K562 (cell line): ENCODE data around the gene SLC12A3.

Experiments used
- FOXO4 ChIP-seq: fragments of 450-650 bp; formaldehyde crosslinking; IDR thresholded peaks from 2 replicates; pipeline ENCODE4 v1.4.0; 2020; ENCODE audit warnings: mild to moderate bottlenecking, moderate library complexity
- MNT ChIP-seq, 2 experiments: fragments of 450-650 bp; conservative IDR thresholded peaks; 2 replicates each; pipeline ENCODE4 v1.6.1; 2017; ENCODE audit warnings: mild to moderate bottlenecking in 2 of 2, moderate library complexity in 2 of 2
- NCOA2 ChIP-seq, 2 experiments: fragments of 450-650 bp; IDR thresholded peaks; 2 replicates each; pipeline ENCODE4 v1.6.1; 2018; ENCODE audit warnings: mild to moderate bottlenecking in 2 of 2, moderate library complexity in 1 of 2; ENCODE audit not compliant: partially characterized antibody in 2 of 2
- TAF1 ChIP-seq: IDR thresholded peaks from 2 replicates; pipeline ENCODE4 v1.6.1; 2011; ENCODE audit warnings: mild to moderate bottlenecking, low read length, moderate library complexity; ENCODE audit not compliant: insufficient read depth, control insufficient read depth, severe bottlenecking; ENCODE audit errors: extremely low read depth
- ZNF175 ChIP-seq: fragments of 200-800 bp; sonication (Bioruptor generic); IDR thresholded peaks from 2 replicates; pipeline ENCODE4 v1.6.1; 2016; ENCODE audit warnings: low read depth, mild to moderate bottlenecking, missing genetic modification characterization, missing compliant biosample characterization

DNA sequence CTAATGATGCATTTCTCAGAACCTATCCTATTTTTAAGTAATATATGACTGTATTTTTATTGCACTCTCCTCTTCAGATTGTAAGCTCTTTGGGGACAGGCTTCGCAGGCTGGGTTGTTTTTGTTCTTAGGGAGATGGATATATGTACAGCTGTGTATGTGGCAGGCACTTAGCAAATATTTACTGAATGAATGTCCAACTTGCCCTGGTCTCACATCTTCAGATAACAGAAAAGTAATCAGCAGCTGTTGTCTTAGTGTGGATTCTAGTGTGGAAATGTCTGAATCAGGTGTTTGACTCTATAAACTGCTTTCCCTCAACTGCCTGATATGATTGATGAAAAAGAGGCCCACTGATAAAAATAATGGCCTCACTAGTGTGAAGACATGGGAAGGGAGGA lies 47.1 kb upstream of the SLC12A3 start:
- TF ChIP-seq NCOA2 (IDR thresholded peaks at IDR 0.05; ENCODE audit: partially characterized antibody in 2 of 2) (no peak), TAF1 (no peak), MNT (conservative IDR thresholded peaks at IDR 0.05) (no peak), FOXO4 (no peak), ZNF175 (CRISPR knock-in tag) (no peak)
